Measurements from ENCODE around the gene CARTPT. TPM values are rescaled to one million over a fixed set of nuclear protein-coding genes. Genes with fewer than 3 reads are reported as not detected.

Gene CARTPT
- total RNA-seq, 2 donors from 2014 or later = 1.5 to 5.9 TPM

- intact Hi-C loops (cut with DNase I) = no loop called here
- Histone ChIP-seq H3K4me3 (no peak overlapping the region), H3K36me3 (no peaks in the 10 kb centered on the region), H3K9me3 (no peaks in the 10 kb centered on the region), H3K27ac (no peak overlapping the region), H3K4me1 (replicated peaks) (no peaks in the 10 kb centered on the region), H3K27me3 (replicated peaks; ENCODE audit: insufficient read depth) (no peaks in the 10 kb centered on the region)
- no peak for DNase-seq (ENCODE audit: low spot score)
- no peak for TF ChIP-seq POLR2AphosphoS5 (IDR thresholded peaks at IDR 0.05)
- TF ChIP-seq POLR2A (IDR thresholded peaks at IDR 0.05) = no peak
- TF ChIP-seq CTCF (IDR thresholded peaks at IDR 0.05) = no peak
These were observed 48.6 kb downstream of the CARTPT start for GRCh38 chr5:71767661-71768060.

DNA sequence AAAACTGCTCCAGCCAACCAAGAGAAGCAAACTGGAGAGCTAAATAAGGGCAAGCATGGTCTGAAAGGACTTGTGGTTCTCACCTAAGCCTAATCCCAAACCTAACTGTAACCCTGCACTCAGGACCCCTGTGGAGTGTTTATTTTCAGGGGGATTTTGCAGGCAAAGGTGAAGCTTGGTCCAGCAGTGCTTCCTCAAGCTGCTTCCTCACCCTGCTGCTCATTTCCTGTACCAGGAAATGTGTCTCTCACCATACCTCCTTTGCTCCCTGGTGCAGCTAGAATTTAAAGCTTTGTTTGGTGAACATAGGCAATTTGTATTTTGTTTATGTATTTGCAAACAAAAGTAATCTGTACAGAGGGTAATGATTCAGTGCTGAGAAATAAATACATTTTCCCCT, 50.2 kb downstream of the CARTPT start:
- TF ChIP-seq POLR2A (IDR thresholded peaks at IDR 0.05) (no peak), CTCF (IDR thresholded peaks at IDR 0.05) (no peak), POLR2AphosphoS5 (IDR thresholded peaks at IDR 0.05) (no peak)
- intact Hi-C loops (cut with DNase I) = no loop called here
- Histone ChIP-seq H3K4me3 (no peak overlapping the region), H3K9me3 (no peaks in the 10 kb centered on the region), H3K4me1 (replicated peaks) (no peaks in the 10 kb centered on the region), H3K27me3 (replicated peaks; ENCODE audit: insufficient read depth) (no peaks in the 10 kb centered on the region), H3K27ac (no peak overlapping the region), H3K36me3 (no peaks in the 10 kb centered on the region)
- DNase-seq (ENCODE audit: low spot score) = no peak

DNA sequence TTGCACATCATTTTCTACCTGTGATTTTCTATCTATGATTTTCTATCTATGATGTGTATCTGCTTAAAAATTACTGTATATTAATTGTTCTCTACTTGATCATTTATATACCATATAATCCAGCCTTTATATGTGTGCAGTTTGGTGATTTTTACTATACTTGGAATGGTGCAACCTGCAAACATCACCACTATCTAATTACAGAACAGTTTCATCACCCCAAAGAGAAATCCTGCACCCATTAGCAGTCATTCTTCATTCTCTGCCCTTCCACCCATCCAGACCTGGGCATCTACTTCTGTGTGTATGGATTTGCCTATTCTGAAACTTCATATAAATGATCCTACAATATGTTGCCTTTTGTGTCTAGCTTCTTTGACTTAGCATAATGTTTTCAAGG, 51.3 kb downstream of the CARTPT start:
- H3K4me1 ChIP-seq (replicated peaks) = no peaks in the 10 kb centered on the region
- no peak overlapping the region for H3K4me3 ChIP-seq
- no peaks in the 10 kb centered on the region for H3K9me3 ChIP-seq
- no peaks in the 10 kb centered on the region for H3K27me3 ChIP-seq (replicated peaks; ENCODE audit: insufficient read depth)
- H3K36me3 ChIP-seq = no peaks in the 10 kb centered on the region
- TF ChIP-seq CTCF (IDR thresholded peaks at IDR 0.05) (no peak), POLR2A (IDR thresholded peaks at IDR 0.05) (no peak), POLR2AphosphoS5 (IDR thresholded peaks at IDR 0.05) (no peak)
- DNase-seq (ENCODE audit: low spot score) = no peak
- intact Hi-C loops (cut with DNase I) = no loop called here
- H3K27ac ChIP-seq = no peak overlapping the region

Other genes with a start within 250 kb of the CARTPT start
- 100 to 1,000 TPM in 1 of 2 donors, 10 to 100 TPM in 1; 53.0 to 141 TPM for gene MCCC2, start 131.9 kb upstream of the CARTPT start, total RNA-seq